Mucosa of gallbladder (tissue), 1 donor: ENCODE data around the gene ACOX3. TPM values are rescaled to one million over a fixed set of nuclear protein-coding genes. Genes with fewer than 3 reads are reported as not detected.

ENCODE experiments used
- DNase-seq: peaks from one replicate; pipeline ENCODE4 v3.0.0-alpha.2; 2020; ENCODE audit warnings: low spot score
- total RNA-seq: library from RNA; stranded (reverse); gene quantifications from one replicate; pipeline ENCODE4 v1.2.1, GENCODE V29; 2021
- donor health status: DM: no; HTN: no; CAD: no.

ACOX3 gene
- total RNA-seq, 1 donor from 2014 or later: 29.0 TPM

DNA sequence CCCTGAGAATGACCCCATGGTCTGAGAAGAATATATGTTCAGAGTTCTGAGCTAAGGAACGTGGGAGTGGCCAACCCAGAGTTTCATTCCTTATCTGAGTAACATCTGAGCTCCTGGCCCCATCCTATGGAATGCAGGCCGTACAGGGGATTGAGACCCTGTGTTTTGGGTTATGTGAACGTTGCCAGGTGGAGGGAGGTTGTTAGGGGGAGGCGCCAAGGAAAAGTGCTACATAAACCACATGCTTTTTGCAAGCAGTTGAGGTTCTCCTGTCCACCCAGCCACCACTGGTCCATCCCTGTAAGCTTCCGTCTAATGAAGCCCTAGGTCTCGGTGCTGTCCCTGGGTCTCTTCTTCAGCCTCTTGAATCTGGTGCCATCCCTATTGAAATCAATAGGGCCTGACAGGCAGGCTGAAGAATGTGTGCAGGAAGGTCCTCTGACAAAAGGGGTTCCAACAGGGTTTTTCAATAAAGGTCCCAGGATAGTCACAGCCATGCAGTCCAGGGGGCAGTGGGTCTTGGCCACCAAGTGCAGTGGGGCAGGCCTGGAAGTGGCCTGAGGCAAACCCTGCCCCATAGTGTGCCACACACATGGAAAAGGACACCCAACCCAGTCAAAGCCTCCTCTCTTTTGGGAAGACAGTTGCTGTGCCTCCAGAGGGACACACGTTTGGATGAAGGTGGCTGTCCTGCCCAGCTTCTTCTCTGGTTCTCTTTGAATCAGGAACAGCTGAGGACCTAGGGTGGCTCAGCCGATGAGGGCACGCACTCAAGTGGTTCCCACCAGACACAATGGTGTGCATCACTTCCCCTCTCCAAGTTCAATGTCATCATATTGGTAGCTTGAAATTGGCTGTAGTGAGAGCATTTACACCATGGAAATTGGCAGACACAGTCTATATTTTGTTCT lies 117.5 kb downstream of the ACOX3 start:
- DNase-seq: no peak

DNA sequence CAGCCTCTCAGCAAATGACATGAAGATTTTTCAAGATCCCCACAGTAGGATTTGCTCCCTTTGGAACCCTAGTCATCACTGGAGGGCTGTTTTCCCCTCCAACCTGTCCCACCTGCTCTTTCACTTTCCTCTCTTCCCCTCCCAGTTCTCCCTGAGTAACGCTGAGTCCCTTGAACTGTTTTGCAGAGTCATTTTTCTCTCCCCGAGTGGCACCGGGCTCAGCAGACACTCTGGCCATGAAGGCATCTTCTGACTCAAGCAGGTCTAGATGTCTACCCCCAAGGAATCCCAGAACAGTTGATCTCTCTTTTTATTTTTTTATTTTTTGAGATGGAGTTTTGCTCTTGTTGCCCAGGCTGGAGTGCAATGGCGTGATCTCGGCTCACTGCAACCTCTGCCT lies 118.8 kb downstream of the ACOX3 start:
- DNase-seq: no peak

DNA sequence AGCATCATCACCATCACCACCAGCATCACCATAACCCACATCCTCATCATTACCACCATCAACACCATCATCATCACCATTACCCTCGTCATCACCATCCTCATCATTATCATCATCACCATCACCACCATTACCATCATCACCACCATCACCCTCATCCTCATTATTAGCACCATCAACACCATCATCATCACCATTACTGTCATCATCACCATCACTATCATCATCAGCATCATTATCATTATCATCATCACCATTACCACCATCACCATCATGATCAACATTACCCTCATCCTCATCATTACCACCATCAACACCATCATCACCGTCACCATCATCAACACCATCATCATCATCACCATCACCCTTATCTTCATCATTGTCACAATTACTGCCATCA lies 119.3 kb downstream of the ACOX3 start:
- DNase-seq: no peak

- no peak for DNase-seq
Observed at GRCh38 chr4:8320386-8320750, 120.2 kb downstream of the ACOX3 start.

- DNase-seq: no peak
Observed at GRCh38 chr4:8319731-8320385, 120.7 kb downstream of the ACOX3 start.

DNA sequence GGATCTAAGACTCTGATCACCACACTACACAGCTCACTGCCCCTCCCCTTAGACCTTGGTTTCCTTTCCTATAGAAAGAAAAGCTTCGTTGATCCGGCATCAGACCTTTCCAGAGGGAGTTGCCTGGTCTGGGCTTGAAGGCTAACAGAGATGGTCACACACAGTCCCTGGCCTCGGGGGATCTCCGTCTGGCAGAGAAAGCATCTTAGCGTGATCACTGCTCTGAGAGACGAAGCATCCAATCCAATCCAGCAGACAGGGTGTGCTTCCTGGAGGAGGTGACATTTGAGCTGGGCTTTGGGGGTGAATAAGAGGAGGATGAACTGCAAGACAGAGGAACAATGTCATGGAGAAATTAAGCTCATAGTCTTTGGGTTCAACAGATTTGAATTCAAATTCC lies 121.5 kb downstream of the ACOX3 start:
- no peak for DNase-seq

DNA sequence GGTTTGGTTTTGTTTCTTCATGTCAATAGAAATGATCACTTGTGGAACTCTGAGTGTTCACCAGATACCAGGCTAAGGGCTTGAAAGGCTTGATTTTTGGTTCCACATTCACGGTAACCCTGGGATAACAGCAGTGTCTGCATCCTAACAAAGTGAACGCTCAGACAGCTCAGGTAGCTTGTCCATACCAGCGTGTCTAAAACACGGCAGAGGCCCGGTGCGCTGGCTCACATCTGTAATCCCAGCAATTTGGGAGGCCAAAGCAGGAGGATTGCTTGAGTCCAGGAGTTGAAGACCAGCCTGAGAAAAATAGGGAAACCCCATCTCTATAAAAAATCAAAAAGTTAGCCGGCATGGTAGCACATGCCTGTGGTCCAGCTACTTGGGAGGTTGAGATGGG lies 122.0 kb downstream of the ACOX3 start:
- DNase-seq: no peak

- no peak for DNase-seq
Observed at GRCh38 chr4:8317474-8317873, 123.0 kb downstream of the ACOX3 start.

GRCh38 chr4:8316911-8317351 lies 123.6 kb downstream of the ACOX3 start:
- no peak for DNase-seq

Other genes starting within 250 kb of the ACOX3 start
- gene SH3TC1, start 241.4 kb downstream of the ACOX3 start, total RNA-seq: 50.9 TPM
- 20.3 TPM for gene HTRA3, start 171.0 kb downstream of the ACOX3 start, total RNA-seq
- gene TRMT44, start 54 bp upstream of the ACOX3 start, total RNA-seq: 22.8 TPM
- gene GPR78, start 139.7 kb upstream of the ACOX3 start, total RNA-seq: 0.29 TPM
- 6.3 TPM for gene CPZ, start 152.0 kb upstream of the ACOX3 start, total RNA-seq